K562 (cell line): Measurements from ENCODE around the gene ADK. TPM values are rescaled to one million over a fixed set of nuclear protein-coding genes. Genes with fewer than 3 reads are reported as not detected.

ENCODE experiments used
- CBFA2T2 ChIP-seq: fragments of 450-650 bp; conservative IDR thresholded peaks from 2 replicates; pipeline ENCODE4 v1.6.1; 2017; ENCODE audit warnings: mild to moderate bottlenecking
- CC2D1A ChIP-seq: fragments of 450-650 bp; IDR thresholded peaks from 2 replicates; pipeline ENCODE4 v1.6.1; 2017; ENCODE audit warnings: mild to moderate bottlenecking
- EZH2 ChIP-seq: IDR thresholded peaks from 2 replicates; pipeline ENCODE4 v1.6.1; 2012; ENCODE audit warnings: low read depth, mild to moderate bottlenecking, inconsistent platforms, low read length, borderline replicate concordance
- FOXM1 ChIP-seq, 2 experiments: fragments of 450-650 bp in 1 of 2; sonication (generic) in 1 of 2; formaldehyde crosslinking in 1 of 2; IDR thresholded peaks; 2 replicates each; pipeline versions ENCODE4 v1.6.1 to v1.9.0; 2017 to 2022; ENCODE audit warnings: low read depth in 2 of 2, mild to moderate bottlenecking in 2 of 2, missing genetic modification reagents in 1 of 2, moderate library complexity in 1 of 2
- ID3 ChIP-seq, 2 experiments: fragments of 250-450 bp in 1 of 2; fragments of 450-650 bp in 1 of 2; sonication (Bioruptor Pico) in 1 of 2; IDR thresholded peaks; 2 replicates each; pipeline versions ENCODE4 v1.6.1 to v1.8.0; 2016 to 2021; ENCODE audit warnings: mild to moderate bottlenecking in 2 of 2, moderate library complexity in 2 of 2, missing compliant biosample characterization in 1 of 2, missing genetic modification characterization in 1 of 2
- JUND ChIP-seq, 2 experiments: IDR thresholded peaks; 2 replicates in 1 of 2; 3 replicates in 1 of 2; pipeline ENCODE4 v1.6.1; 2011; ENCODE audit warnings: borderline replicate concordance in 2 of 2, low read depth in 2 of 2, low read length in 2 of 2, improper control_type of control experiment in 1 of 2, missing biosample characterization in 1 of 2, missing genetic modification characterization in 1 of 2, missing genetic modification reagents in 1 of 2
- MGA ChIP-seq: fragments of 450-650 bp; IDR thresholded peaks from 2 replicates; pipeline ENCODE4 v1.6.1; 2016; ENCODE audit warnings: mild to moderate bottlenecking, moderate library complexity
- MLX ChIP-seq, 2 experiments: fragments of 450-650 bp in 1 of 2; sonication (generic) in 1 of 2; formaldehyde crosslinking; conservative IDR thresholded peaks; 2 replicates each; pipeline versions ENCODE4 v1.4.0 to v1.8.1; 2020 to 2022; ENCODE audit warnings: mild to moderate bottlenecking in 1 of 2, missing genetic modification reagents in 1 of 2
- MYBL2 ChIP-seq, 2 experiments: fragments of 450-650 bp in 1 of 2; sonication (generic) in 1 of 2; formaldehyde crosslinking in 1 of 2; IDR thresholded peaks; 2 replicates each; pipeline versions ENCODE4 v1.6.1 to v1.8.1; 2017 to 2022; ENCODE audit warnings: borderline replicate concordance in 1 of 2, inconsistent platforms in 1 of 2, low read depth in 1 of 2, mild to moderate bottlenecking in 1 of 2, missing genetic modification reagents in 1 of 2, moderate library complexity in 1 of 2
- U2AF2 ChIP-seq: fragments of 200-400 bp; formaldehyde crosslinking; optimal IDR thresholded peaks from 2 replicates; pipeline ENCODE3; 2017; ENCODE audit warnings: low read depth, mild to moderate bottlenecking, low read length
- USF1 ChIP-seq: sonication (generic); formaldehyde crosslinking; IDR thresholded peaks from 2 replicates; pipeline ENCODE4 v1.9.0; 2022; ENCODE audit warnings: mild to moderate bottlenecking, missing genetic modification reagents
- polyA plus RNA-seq, 8 experiments: library from polyadenylated mRNA; depleted of rRNA in 4 of 8; stranded (reverse) in 5 of 8; unstranded in 3 of 8; fragments of >200 nt; fragmentation: Nextera tagmentation in 2 of 8; fragmentation: Illumina TruSeq in 1 of 8; extraction: Ambion mirVana in 2 of 8; extraction: Trizol in 1 of 8; gene quantifications; 2 replicates each; pipeline versions ENCODE4 v1.2.1 to v1.2.3, GENCODE V29; 2011 to 2014; ENCODE audit warnings: inconsistent platforms in 1 of 8, missing spikeins in 1 of 8
- total RNA-seq, 7 experiments: library from RNA; depleted of rRNA in 6 of 7; stranded (reverse); fragments of >200 nt in 6 of 7; fragmentation: Illumina TruSeq in 2 of 7; extraction: Trizol in 2 of 7; gene quantifications; 2 replicates each; pipeline versions ENCODE4 v1.2.1 to v1.2.3, GENCODE V29; 2011 to 2021; ENCODE audit warnings: low replicate concordance in 1 of 7

Gene ADK
- total and polyA plus RNA-seq, 9 of the 15 experiments (the other 6 are each of a cell fraction or from before 2014, with no cell fraction given) = 54.2 to 97.8 (median 73.6) TPM

- TF ChIP-seq JUND (IDR thresholded peaks at IDR 0.05; ENCODE audit: borderline replicate concordance, low read depth, low read length) = 0 out of 2 replicates have a peak, but pooled peaks have one; percentile 9
- no peak for TF ChIP-seq JUND (tag; IDR thresholded peaks at IDR 0.05; ENCODE audit: borderline replicate concordance, low read depth, low read length)
- 0 out of 2 replicates have a peak, but pooled peaks have one; percentile 56 for TF ChIP-seq MYBL2 (IDR thresholded peaks at IDR 0.05; ENCODE audit: low read depth)
- no peak for TF ChIP-seq MYBL2 (CRISPR knock-in tag; IDR thresholded peaks at IDR 0.05; ENCODE audit: borderline replicate concordance)
- TF ChIP-seq CC2D1A = peak; percentile 62; the same call in 1 of the 2 replicates
- no peak for TF ChIP-seq MLX (CRISPR knock-in tag; conservative IDR thresholded peaks at IDR 0.05)
- peak; percentile 59 for TF ChIP-seq USF1 (CRISPR knock-in tag)
- TF ChIP-seq FOXM1 (IDR thresholded peaks at IDR 0.05; ENCODE audit: low read depth) = no peak; the same call in 1 of the 2 replicates
- no peak for TF ChIP-seq FOXM1 (CRISPR knock-in tag; IDR thresholded peaks at IDR 0.05; ENCODE audit: low read depth)
- no peak for TF ChIP-seq ID3 (CRISPR knock-in tag; IDR thresholded peaks at IDR 0.05)
- TF ChIP-seq ID3 (tag; IDR thresholded peaks at IDR 0.05) = 0 out of 2 replicates have a peak, but pooled peaks have one; percentile 14
- TF ChIP-seq MGA = peak; percentile 96
- TF ChIP-seq U2AF2 = no peak
- no peak for TF ChIP-seq EZH2
- peak; percentile 33 for TF ChIP-seq CBFA2T2
These were observed 588.1 kb downstream of the ADK start (continued) for GRCh38 chr10:74738985-74739567.
